ENCODE results near the gene PROM2. TPM values are rescaled to one million over a fixed set of nuclear protein-coding genes. Genes with fewer than 3 reads are reported as not detected.

Gene PROM2
- total and polyA plus RNA-seq, 2 donors (not counting 3 experiments of a cell fraction or from before 2014, with no cell fraction given): 0.39 to 0.60 TPM

- no peaks in the 10 kb centered on the region for H3K9me1 ChIP-seq (replicated peaks; ENCODE audit: control insufficient read depth, extremely low read depth, insufficient read depth, low read length)
- no peaks in the 10 kb centered on the region for H3K27me3 ChIP-seq (ENCODE audit: control insufficient read depth in 2 of 2, insufficient read depth in 2 of 2, low read length in 2 of 2)
- no peak overlapping the region for H3K4me2 ChIP-seq (ENCODE audit: insufficient read depth, low read length)
- no peak overlapping the region for H2AFZ ChIP-seq (ENCODE audit: low read depth, low read length)
- no peaks in the 10 kb centered on the region for H3K9me3 ChIP-seq (replicated peaks; ENCODE audit: control insufficient read depth, insufficient read depth, low read length)
- dilution Hi-C loops (cut with MboI; ENCODE audit: extremely low pct_ligation_motif_present, low sequenced_read_pairs) (no loop called here), intact Hi-C loops (cut with micrococcal nuclease) (no loop called here)
- no peaks in the 10 kb centered on the region for H4K20me1 ChIP-seq (replicated peaks; ENCODE audit: control insufficient read depth, extremely low read depth, insufficient read depth, low read length)
- no peaks in the 10 kb centered on the region for H3K36me3 ChIP-seq (ENCODE audit: control insufficient read depth in 2 of 2, extremely low read depth in 1 of 2, insufficient read depth in 2 of 2, low read length in 2 of 2)
- DNase-seq (ENCODE audit: low read depth, low spot score): no peak
- H3K4me3 ChIP-seq (replicated peaks in 1 of 3; ENCODE audit: insufficient read depth in 1 of 3, low read depth in 1 of 3, low read length in 3 of 3): no peak overlapping the region
- no TSS peak for BruUV-seq (replicated peaks)
- POLR2A ChIA-PET: no interaction called here
- no peaks in the 10 kb centered on the region for H3K4me1 ChIP-seq (ENCODE audit: control insufficient read depth, extremely low read depth, insufficient read depth, low read length)
- no peak overlapping the region for H3K27ac ChIP-seq (ENCODE audit: insufficient read depth, low read depth, low read length)
- TF ChIP-seq MYC (IDR thresholded peaks at IDR 0.05; ENCODE audit: low read depth, low read length): no peak
- TF ChIP-seq EZH2 (IDR thresholded peaks at IDR 0.05; ENCODE audit: borderline replicate concordance, low read depth, low read length, severe bottlenecking): no peak
- H3K79me2 ChIP-seq (ENCODE audit: control insufficient read depth, insufficient read depth, low read length): no peaks in the 10 kb centered on the region
- no peak for FAIRE-seq
- no peak overlapping the region for H3K9ac ChIP-seq (replicated peaks; ENCODE audit: extremely low read depth, insufficient read depth, low read length)
- CTCF ChIA-PET: interaction anchor here (1.2 kb wide), 1 partner anchor 85 kb away, joined by 4 read pairs; no protein-coding TSS in a partner anchor
Observed at GRCh38 chr2:95316466-95317122, 42.3 kb downstream of the PROM2 start.

GRCh38 chr2:95317123-95317500, 42.9 kb downstream of the PROM2 start:
- Histone ChIP-seq H4K20me1 (replicated peaks; ENCODE audit: control insufficient read depth, extremely low read depth, insufficient read depth, low read length) (no peaks in the 10 kb centered on the region), H3K9me1 (replicated peaks; ENCODE audit: control insufficient read depth, extremely low read depth, insufficient read depth, low read length) (no peaks in the 10 kb centered on the region), H3K27me3 (ENCODE audit: control insufficient read depth in 2 of 2, insufficient read depth in 2 of 2, low read length in 2 of 2) (no peaks in the 10 kb centered on the region), H3K79me2 (ENCODE audit: control insufficient read depth, insufficient read depth, low read length) (no peaks in the 10 kb centered on the region), H3K9me3 (replicated peaks; ENCODE audit: control insufficient read depth, insufficient read depth, low read length) (no peaks in the 10 kb centered on the region), H3K4me2 (ENCODE audit: insufficient read depth, low read length) (no peak overlapping the region), H3K36me3 (ENCODE audit: control insufficient read depth in 2 of 2, extremely low read depth in 1 of 2, insufficient read depth in 2 of 2, low read length in 2 of 2) (no peaks in the 10 kb centered on the region), H3K27ac (ENCODE audit: insufficient read depth, low read depth, low read length) (no peak overlapping the region), H2AFZ (ENCODE audit: low read depth, low read length) (no peak overlapping the region), H3K4me3 (replicated peaks in 1 of 3; ENCODE audit: insufficient read depth in 1 of 3, low read depth in 1 of 3, low read length in 3 of 3) (no peak overlapping the region), H3K9ac (replicated peaks; ENCODE audit: extremely low read depth, insufficient read depth, low read length) (no peak overlapping the region), H3K4me1 (ENCODE audit: control insufficient read depth, extremely low read depth, insufficient read depth, low read length) (no peaks in the 10 kb centered on the region)
- dilution Hi-C loops (cut with MboI; ENCODE audit: extremely low pct_ligation_motif_present, low sequenced_read_pairs): no loop called here
- intact Hi-C loops (cut with micrococcal nuclease): no loop called here
- no TSS peak for BruUV-seq (replicated peaks)
- ChIA-PET CTCF (interaction anchor here (1.2 kb wide), 1 partner anchor 85 kb away, joined by 4 read pairs; no protein-coding TSS in a partner anchor), POLR2A (no interaction called here)
- TF ChIP-seq JUN (IDR thresholded peaks at IDR 0.05; ENCODE audit: borderline replicate concordance, insufficient read depth, insufficient read length, low read depth) (no peak), CTCF (IDR thresholded peaks at IDR 0.05; ENCODE audit: extremely low read depth in 1 of 2, insufficient read depth in 1 of 2, low read depth in 1 of 2, low read length in 2 of 2) (no peak), GATA2 (IDR thresholded peaks at IDR 0.05; ENCODE audit: insufficient read depth, insufficient read length, low read depth, low read length) (no peak), MYC (IDR thresholded peaks at IDR 0.05; ENCODE audit: low read depth, low read length) (no peak), FOS (IDR thresholded peaks at IDR 0.05; ENCODE audit: borderline replicate concordance, insufficient read depth, low read length) (no peak)
- FAIRE-seq (no peak), DNase-seq (ENCODE audit: low read depth, low spot score) (no peak)
